Calu3 (cell line): ENCODE data around the gene TPTE. TPM values are rescaled to one million over a fixed set of nuclear protein-coding genes. Genes with fewer than 3 reads are reported as not detected.
"Not testable (repeated sequence)": the region's sequence is repeated elsewhere in the genome, so short reads cannot be mapped to it uniquely, and the experiment has no call there.

Experiments used
- BruUV-seq: library from RNA; stranded (reverse); fragments of 400-500 nt; replicated peaks from 2 replicates; lab custom pipeline; 2021; lab: Mats Ljungman, UMichigan
- CTCF ChIA-PET: fragments of 300-600 bp; sonication (Branson Sonifier 250); formaldehyde crosslinking; loops from one replicate; lab custom pipeline; 2022; ENCODE audit warnings: antibody characterized with exemption; lab: Charles Lee
- DNase-seq: peaks from one replicate; pipeline ENCODE4 v3.0.0; 2022
- H3K27ac Mint-ChIP-seq: one replicate; pipeline ENCODE4 v1.8.0; 2022; ENCODE audit warnings: mixed read lengths; ENCODE audit not compliant: unreplicated experiment
- H3K27me3 Mint-ChIP-seq: one replicate; pipeline ENCODE4 v1.8.0; 2022; ENCODE audit warnings: mixed read lengths; ENCODE audit not compliant: unreplicated experiment
- H3K36me3 Mint-ChIP-seq: one replicate; pipeline ENCODE4 v1.8.0; 2022; ENCODE audit warnings: mild to moderate bottlenecking, moderate library complexity, mixed read lengths; ENCODE audit not compliant: insufficient read depth, unreplicated experiment
- H3K4me1 Mint-ChIP-seq: one replicate; pipeline ENCODE4 v1.8.0; 2022; ENCODE audit warnings: mild to moderate bottlenecking, low read depth, mixed read lengths; ENCODE audit not compliant: unreplicated experiment
- H3K4me3 Mint-ChIP-seq: one replicate; pipeline ENCODE4 v1.8.0; 2022; ENCODE audit warnings: mild to moderate bottlenecking, low read depth, moderate library complexity, mixed read lengths; ENCODE audit not compliant: unreplicated experiment
- H3K9me3 Mint-ChIP-seq: one replicate; pipeline ENCODE4 v1.8.0; 2022; ENCODE audit warnings: low read depth, mixed read lengths; ENCODE audit not compliant: unreplicated experiment
- intact Hi-C: fragments of 100-400 bp; cut with micrococcal nuclease; formaldehyde crosslinking; loops from one replicate; pipeline ENCODE4 v1.10.0; 2022; ENCODE audit not compliant: unreplicated experiment
- total RNA-seq: library from RNA; stranded (reverse); gene quantifications from 2 replicates; pipeline ENCODE4 v1.2.3, GENCODE V29; 2022
- TF ChIP-seq, protein P1 (sequence below): fragments of 200-600 bp; IDR thresholded peaks from one replicate; pipeline ENCODE4 v1.8.0; 2022; ENCODE audit warnings: antibody characterized with exemption; ENCODE audit not compliant: unreplicated experiment

The TPTE gene
- total RNA-seq, 1 experiment from 2014 or later: not detected

DNA sequence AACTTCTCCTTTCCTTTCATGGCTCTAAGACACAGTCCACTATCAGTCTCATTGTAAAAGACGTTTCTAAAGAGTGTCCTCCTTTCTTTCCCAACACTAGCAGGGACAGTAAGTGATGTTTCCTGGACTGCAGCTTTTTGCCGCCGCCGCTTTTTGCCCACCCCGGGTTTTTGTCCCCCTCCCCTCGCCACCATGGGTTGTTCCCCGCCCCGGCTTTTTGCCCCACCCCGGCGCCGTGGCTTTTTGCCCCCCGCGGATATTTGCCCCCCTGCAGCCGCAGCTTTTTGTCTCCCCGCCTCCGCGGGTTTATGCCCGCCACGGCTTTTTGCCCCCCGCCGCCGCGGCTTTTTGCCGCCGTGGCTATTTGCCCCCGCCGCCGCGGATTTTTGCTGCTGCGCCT is 95.2 kb downstream of the TPTE start:
- intact Hi-C loops: no loop called here
- no peak overlapping the region for H3K27ac Mint-ChIP-seq
- H3K36me3 Mint-ChIP-seq: no peaks in the 10 kb centered on the region
- no peaks in the 10 kb centered on the region for H3K27me3 Mint-ChIP-seq
- peaks cover 8% of the 10 kb centered on the region for H3K9me3 Mint-ChIP-seq
- TF ChIP-seq, protein P1, sequence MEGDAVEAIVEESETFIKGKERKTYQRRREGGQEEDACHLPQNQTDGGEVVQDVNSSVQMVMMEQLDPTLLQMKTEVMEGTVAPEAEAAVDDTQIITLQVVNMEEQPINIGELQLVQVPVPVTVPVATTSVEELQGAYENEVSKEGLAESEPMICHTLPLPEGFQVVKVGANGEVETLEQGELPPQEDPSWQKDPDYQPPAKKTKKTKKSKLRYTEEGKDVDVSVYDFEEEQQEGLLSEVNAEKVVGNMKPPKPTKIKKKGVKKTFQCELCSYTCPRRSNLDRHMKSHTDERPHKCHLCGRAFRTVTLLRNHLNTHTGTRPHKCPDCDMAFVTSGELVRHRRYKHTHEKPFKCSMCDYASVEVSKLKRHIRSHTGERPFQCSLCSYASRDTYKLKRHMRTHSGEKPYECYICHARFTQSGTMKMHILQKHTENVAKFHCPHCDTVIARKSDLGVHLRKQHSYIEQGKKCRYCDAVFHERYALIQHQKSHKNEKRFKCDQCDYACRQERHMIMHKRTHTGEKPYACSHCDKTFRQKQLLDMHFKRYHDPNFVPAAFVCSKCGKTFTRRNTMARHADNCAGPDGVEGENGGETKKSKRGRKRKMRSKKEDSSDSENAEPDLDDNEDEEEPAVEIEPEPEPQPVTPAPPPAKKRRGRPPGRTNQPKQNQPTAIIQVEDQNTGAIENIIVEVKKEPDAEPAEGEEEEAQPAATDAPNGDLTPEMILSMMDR: no peak
- CTCF ChIA-PET: no interaction called here
- H3K4me3 Mint-ChIP-seq: no peak overlapping the region
- no TSS peak for BruUV-seq
- H3K4me1 Mint-ChIP-seq: no peaks in the 10 kb centered on the region
- no peak for DNase-seq

DNA sequence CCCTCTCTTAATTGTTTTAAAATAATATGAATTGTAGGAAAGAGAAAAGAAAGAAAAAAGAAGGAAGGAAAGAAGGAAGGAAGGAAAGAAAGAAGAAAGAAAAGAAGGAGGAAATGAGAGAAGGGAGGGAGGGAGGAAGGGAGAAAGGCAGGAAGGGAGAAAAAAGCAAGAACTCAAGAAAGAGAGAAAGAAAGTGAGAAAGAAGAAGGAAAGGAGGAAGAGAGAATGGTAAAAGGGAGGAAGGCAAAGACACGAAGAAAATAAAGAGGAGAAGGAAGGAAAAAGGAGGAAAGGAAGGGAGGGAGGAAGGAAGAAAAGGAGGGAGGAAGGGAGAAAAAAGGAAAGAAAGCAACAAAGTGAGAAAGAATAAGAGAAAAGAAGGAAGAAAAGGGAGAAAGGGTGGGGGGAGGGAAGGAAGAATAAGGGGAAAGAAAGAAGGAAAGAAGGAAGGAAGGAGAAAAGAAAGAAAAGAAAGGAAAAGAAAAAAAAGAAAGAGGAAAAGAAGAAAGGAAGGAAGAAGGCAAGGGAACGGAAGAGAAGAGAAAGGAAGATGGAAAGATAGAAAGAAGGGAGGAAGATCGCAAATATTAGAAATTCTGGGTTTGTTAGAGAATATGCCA is 95.9 kb downstream of the TPTE start:
- H3K27ac Mint-ChIP-seq, intact Hi-C loops, CTCF ChIA-PET, DNase-seq, BruUV-seq, H3K36me3 Mint-ChIP-seq, H3K27me3 Mint-ChIP-seq, H3K4me1 Mint-ChIP-seq, H3K9me3 Mint-ChIP-seq, H3K4me3 Mint-ChIP-seq: not testable (repeated sequence)

DNA sequence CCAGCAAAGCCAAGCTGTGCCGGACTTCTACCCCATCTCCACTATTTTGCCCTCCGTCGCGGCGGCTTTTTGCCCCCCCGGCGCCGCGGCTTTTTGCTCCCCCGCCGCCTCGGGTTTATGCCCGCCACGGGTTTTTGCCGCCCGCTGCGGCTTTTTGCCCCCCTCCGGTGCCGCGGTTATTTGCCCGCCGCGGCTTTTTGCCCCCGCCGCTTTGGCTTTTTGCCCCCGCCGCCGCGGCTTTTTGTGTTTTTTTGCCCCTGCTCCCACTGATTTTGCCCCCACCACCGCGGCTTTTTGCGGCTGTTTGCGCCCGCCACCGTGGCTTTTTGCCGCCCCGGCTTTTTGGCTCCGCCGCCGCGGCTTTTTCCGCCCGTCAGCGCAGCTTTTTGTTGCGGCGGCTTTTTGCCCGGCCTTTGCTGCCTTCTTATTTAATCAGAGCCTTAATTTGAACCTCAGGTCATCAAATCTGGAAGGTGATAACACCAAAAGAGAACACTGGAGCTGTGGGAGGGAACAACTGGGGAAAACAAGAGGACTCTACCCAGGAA is 106.0 kb downstream of the TPTE start:
- BruUV-seq: no TSS peak
- intact Hi-C loops: no loop called here
- TF ChIP-seq, protein P1: no peak
- H3K4me3 Mint-ChIP-seq: no peak overlapping the region
- H3K27ac Mint-ChIP-seq: no peak overlapping the region
- H3K36me3 Mint-ChIP-seq: no peaks in the 10 kb centered on the region
- H3K27me3 Mint-ChIP-seq: no peaks in the 10 kb centered on the region
- no peaks in the 10 kb centered on the region for H3K4me1 Mint-ChIP-seq
- CTCF ChIA-PET: no interaction called here
- DNase-seq: no peak
- peaks cover 2% of the 10 kb centered on the region for H3K9me3 Mint-ChIP-seq

DNA sequence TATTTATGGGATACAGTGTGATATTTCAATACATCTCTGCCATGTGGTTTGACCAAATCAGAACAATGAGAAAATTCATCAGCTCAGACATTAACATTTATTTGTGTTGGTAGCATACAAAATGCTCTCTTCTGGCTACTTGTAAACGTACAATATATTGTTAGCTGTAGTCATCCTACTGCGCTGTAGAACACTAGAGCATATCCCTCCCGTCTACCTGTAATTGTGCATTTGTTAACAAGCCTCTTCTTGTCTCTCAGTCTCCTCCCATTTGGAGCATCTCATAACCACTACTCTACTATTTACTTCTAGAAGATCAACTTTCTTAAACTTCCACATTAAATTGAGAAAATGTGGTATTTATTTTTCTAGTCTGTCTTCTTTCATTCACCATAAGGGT is 107.9 kb downstream of the TPTE start:
- H3K27me3 Mint-ChIP-seq, CTCF ChIA-PET, H3K27ac Mint-ChIP-seq, H3K36me3 Mint-ChIP-seq, H3K9me3 Mint-ChIP-seq, H3K4me3 Mint-ChIP-seq, intact Hi-C loops, H3K4me1 Mint-ChIP-seq, BruUV-seq, DNase-seq: not testable (repeated sequence)

DNA sequence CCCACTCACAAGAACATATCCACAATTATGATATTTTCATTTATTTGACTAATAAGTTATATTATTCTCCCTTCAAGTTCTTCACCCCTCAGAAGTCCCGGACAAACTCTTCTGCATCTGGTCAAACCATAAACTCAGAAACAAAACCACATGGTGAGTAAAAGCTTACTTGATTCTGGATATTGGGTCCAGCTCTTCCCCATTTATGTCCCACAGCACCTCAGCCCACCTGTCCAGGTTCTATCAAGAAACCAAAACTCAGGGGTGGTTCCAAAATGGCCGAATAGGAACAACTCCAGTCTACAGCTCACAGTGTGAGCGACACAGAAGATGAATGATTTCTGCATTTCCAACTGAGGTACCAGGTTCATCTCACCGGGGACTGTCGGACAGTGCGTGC is 109.4 kb downstream of the TPTE start:
- H3K9me3 Mint-ChIP-seq, intact Hi-C loops, H3K27me3 Mint-ChIP-seq, H3K4me3 Mint-ChIP-seq, DNase-seq, H3K27ac Mint-ChIP-seq, H3K4me1 Mint-ChIP-seq, BruUV-seq, H3K36me3 Mint-ChIP-seq, CTCF ChIA-PET: not testable (repeated sequence)

DNA sequence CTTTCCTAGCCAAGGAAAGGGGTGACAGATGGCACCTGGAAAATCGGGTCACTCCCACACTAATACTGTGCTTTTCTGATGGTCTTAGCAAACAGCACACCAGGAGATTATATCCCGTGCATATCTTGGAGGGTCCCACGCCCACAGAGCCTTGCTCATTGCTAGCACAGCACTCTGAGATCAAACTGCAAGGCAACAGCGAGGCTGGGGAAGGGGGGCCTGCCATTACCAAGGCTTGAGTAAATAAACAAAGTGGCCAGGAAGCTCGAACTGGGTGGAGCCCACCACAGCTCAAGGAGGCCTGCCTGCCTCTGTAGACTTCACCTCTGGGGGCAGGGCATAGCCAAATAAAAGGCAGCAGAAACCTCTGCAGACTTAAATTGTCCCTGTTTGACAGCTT is 109.9 kb downstream of the TPTE start:
- H3K4me3 Mint-ChIP-seq, H3K36me3 Mint-ChIP-seq, BruUV-seq, H3K9me3 Mint-ChIP-seq, intact Hi-C loops, CTCF ChIA-PET, H3K4me1 Mint-ChIP-seq, DNase-seq, H3K27ac Mint-ChIP-seq, H3K27me3 Mint-ChIP-seq: not testable (repeated sequence)

GRCh38 chr21:10638144-10638543 is 116.8 kb downstream of the TPTE start:
- CTCF ChIA-PET, H3K4me1 Mint-ChIP-seq, intact Hi-C loops, H3K4me3 Mint-ChIP-seq, H3K27ac Mint-ChIP-seq, H3K36me3 Mint-ChIP-seq, H3K27me3 Mint-ChIP-seq, DNase-seq, H3K9me3 Mint-ChIP-seq, BruUV-seq: not testable (repeated sequence)
